ENCODE data around the gene APBA1. TPM values are rescaled to one million over a fixed set of nuclear protein-coding genes. Genes with fewer than 3 reads are reported as not detected.

APBA1 gene
- total RNA-seq, 1 experiment from 2014 or later = 1.8 TPM

- Histone ChIP-seq H4K5ac (ENCODE audit: insufficient read length, low read depth, low read length) (no peak overlapping the region), H4K20me1 (ENCODE audit: control insufficient read depth, insufficient read depth, insufficient read length) (no peaks in the 10 kb centered on the region), H3K27ac (ENCODE audit: insufficient read length, low read depth, low read length) (no peak overlapping the region), H3K9me3 (ENCODE audit: control insufficient read depth, low read depth, low read length) (no peaks in the 10 kb centered on the region), H2AK5ac (ENCODE audit: insufficient read length, low read length) (no peak overlapping the region), H3K27me3 (ENCODE audit: insufficient read depth, low read length) (no peaks in the 10 kb centered on the region), H3T11ph (ENCODE audit: low read length) (no peak overlapping the region), H3K79me2 (ENCODE audit: insufficient read depth, low read length) (no peaks in the 10 kb centered on the region), H3K4ac (ENCODE audit: low read depth, low read length) (no peak overlapping the region), H3K4me2 (ENCODE audit: insufficient read depth, insufficient read length, low read length) (no peak overlapping the region), H2AFZ (ENCODE audit: low read length) (no peak overlapping the region), H3K9ac (ENCODE audit: extremely low read depth, insufficient read length, low read length) (no peak overlapping the region), H3K56ac (ENCODE audit: insufficient read length, low read depth, low read length) (no peak overlapping the region), H4K91ac (ENCODE audit: insufficient read length, low read depth, low read length) (no peak overlapping the region), H2BK15ac (ENCODE audit: low read depth, low read length) (no peak overlapping the region), H2BK20ac (ENCODE audit: low read depth, low read length, poor library complexity, severe bottlenecking) (no peak overlapping the region), H3K18ac (ENCODE audit: insufficient read length, low read depth, low read length) (no peak overlapping the region), H3K4me1 (ENCODE audit: insufficient read depth, low read length) (no peaks in the 10 kb centered on the region), H3K14ac (ENCODE audit: insufficient read depth, low read length) (no peak overlapping the region), H3K23me2 (ENCODE audit: insufficient read length, low read depth, low read length, poor library complexity, severe bottlenecking) (no peaks in the 10 kb centered on the region), H4K8ac (replicated peaks; ENCODE audit: insufficient read length, low read depth, low read length) (no peak overlapping the region), H3K23ac (ENCODE audit: insufficient read length, low read depth, low read length) (no peak overlapping the region), H2BK5ac (ENCODE audit: insufficient read length, low read length) (no peak overlapping the region), H2BK120ac (ENCODE audit: low read depth, low read length, poor library complexity, severe bottlenecking) (no peak overlapping the region), H2BK12ac (ENCODE audit: insufficient read length, low read depth, low read length) (no peak overlapping the region), H3K79me1 (ENCODE audit: insufficient read depth, low read depth, low read length, poor library complexity, severe bottlenecking) (no peaks in the 10 kb centered on the region)
- Mint-ChIP-seq H3K4me3 (no peak overlapping the region), H3K27me3 (ENCODE audit: low read depth) (no peaks in the 10 kb centered on the region), H3K36me3 (ENCODE audit: insufficient read depth in 1 of 3, low read depth in 3 of 3) (no peaks in the 10 kb centered on the region), H3K9me3 (no peaks in the 10 kb centered on the region), H3K27ac (no peak overlapping the region; a peak in 1 of 7 replicates), H3K4me1 (no peaks in the 10 kb centered on the region)
- WGBS (ENCODE audit: extremely low coverage, insufficient read length, low lambda C conversion rate) = no CpG with 5 or more reads among the region's 1 CpG
- TF ChIP-seq CTCF (conservative IDR thresholded peaks at IDR 0.05) = no peak
- no peak for DNase-seq
These were observed 69.4 kb downstream of the APBA1 start for GRCh38 chr9:69602773-69603172.

All from H9 (cell line).